GM21367 (cell line): ENCODE measurements around the gene NR2F1-AS1.

Experiments used
- ATAC-seq: cut with Tn5 transposase; IDR thresholded peaks from one replicate; pipeline ENCODE4 v1.9.1; 2021; ENCODE audit not compliant: unreplicated experiment

The NR2F1-AS1 gene

GRCh38 chr5:93430118-93430517 is 150.9 kb downstream of the NR2F1-AS1 start:
- ATAC-seq = no peak

GRCh38 chr5:93428868-93429267 is 152.2 kb downstream of the NR2F1-AS1 start:
- ATAC-seq = no peak

- ATAC-seq = no peak
These were observed 153.7 kb downstream of the NR2F1-AS1 start for GRCh38 chr5:93427316-93427715.

- no peak for ATAC-seq
These were observed 155.9 kb downstream of the NR2F1-AS1 start for GRCh38 chr5:93425096-93425495.

- ATAC-seq = no peak
These were observed 157.7 kb downstream of the NR2F1-AS1 start for GRCh38 chr5:93423300-93423699.

- ATAC-seq = no peak
These were observed 158.3 kb downstream of the NR2F1-AS1 start for GRCh38 chr5:93422652-93423280.

GRCh38 chr5:93421987-93422401 is 159.0 kb downstream of the NR2F1-AS1 start:
- ATAC-seq = no peak

- ATAC-seq = no peak
These were observed 159.6 kb downstream of the NR2F1-AS1 start for GRCh38 chr5:93421468-93421867.

- ATAC-seq = no peak
These were observed 163.5 kb downstream of the NR2F1-AS1 start for GRCh38 chr5:93417490-93417889.

GRCh38 chr5:93415819-93416218 is 165.2 kb downstream of the NR2F1-AS1 start:
- no peak for ATAC-seq

- ATAC-seq = no peak
These were observed 169.3 kb downstream of the NR2F1-AS1 start for GRCh38 chr5:93411716-93412115.

GRCh38 chr5:93409691-93410090 is 171.3 kb downstream of the NR2F1-AS1 start:
- no peak for ATAC-seq

GRCh38 chr5:93407454-93407853 is 173.6 kb downstream of the NR2F1-AS1 start:
- ATAC-seq = no peak

GRCh38 chr5:93406971-93407401 is 174.0 kb downstream of the NR2F1-AS1 start:
- ATAC-seq = no peak

- no peak for ATAC-seq
These were observed 176.8 kb downstream of the NR2F1-AS1 start for GRCh38 chr5:93404246-93404645.

- ATAC-seq = no peak
These were observed 177.7 kb downstream of the NR2F1-AS1 start for GRCh38 chr5:93403141-93403928.

GRCh38 chr5:93402451-93402850 is 178.6 kb downstream of the NR2F1-AS1 start:
- ATAC-seq = no peak

- no peak for ATAC-seq
These were observed 179.3 kb downstream of the NR2F1-AS1 start for GRCh38 chr5:93401634-93402213.

- ATAC-seq = no peak
These were observed 181.3 kb downstream of the NR2F1-AS1 start for GRCh38 chr5:93399675-93400074.

GRCh38 chr5:93395971-93396379 is 185.0 kb downstream of the NR2F1-AS1 start:
- ATAC-seq = no peak

GRCh38 chr5:93395010-93395409 is 186.0 kb downstream of the NR2F1-AS1 start:
- no peak for ATAC-seq

- no peak for ATAC-seq
These were observed 186.7 kb downstream of the NR2F1-AS1 start for GRCh38 chr5:93394301-93394700.
